SU-DHL-6 (cell line): ENCODE results near the gene KLHL7.
A peak's percentile ranks its signal among the peaks of the same experiment; 100 is the strongest.

ENCODE experiments used
- H2AFZ ChIP-seq: fragments of 200-600 bp; sonication (generic); 2 replicates; pipeline ENCODE4 v1.6.1; 2014; ENCODE audit warnings: low read depth, mild to moderate bottlenecking, moderate library complexity, mixed read lengths, antibody characterized with exemption, low read length; ENCODE audit not compliant: severe bottlenecking
- H3F3A ChIP-seq: fragments of 200-600 bp; shearing (Covaris generic); 2 replicates; pipeline ENCODE4 v1.6.0; 2016; ENCODE audit warnings: antibody characterized with exemption, mild to moderate bottlenecking; ENCODE audit not compliant: insufficient read depth
- H3K27ac ChIP-seq: fragments of 200-600 bp; sonication (generic); 2 replicates; pipeline ENCODE4 v1.5.1; 2016; ENCODE audit warnings: low read depth, mild to moderate bottlenecking, low read length, moderate library complexity, mixed read lengths
- H3K27me3 ChIP-seq: fragments of 200-600 bp; sonication (generic), shearing (Covaris generic); 2 replicates; pipeline ENCODE4 v1.6.0; 2014; ENCODE audit warnings: mild to moderate bottlenecking, low read length
- H3K36me3 ChIP-seq: fragments of 200-600 bp; sonication (generic); 2 replicates; pipeline ENCODE4 v1.6.1; 2014; ENCODE audit warnings: mild to moderate bottlenecking, low read length, mixed read lengths
- H3K4me2 ChIP-seq: fragments of 300-600, 200-600 bp; shearing (Covaris generic), sonication (generic); 2 replicates; pipeline ENCODE4 v1.6.0; 2014; ENCODE audit warnings: low read length, low read depth, mild to moderate bottlenecking; ENCODE audit not compliant: poor library complexity, severe bottlenecking
- H3K4me3 ChIP-seq: fragments of 200-600 bp; sonication (generic); 2 replicates; pipeline ENCODE4 v1.5.1; 2014; ENCODE audit warnings: antibody characterized with exemption, low read length, mild to moderate bottlenecking, mixed read lengths; ENCODE audit not compliant: insufficient read depth, poor library complexity, severe bottlenecking
- H3K79me2 ChIP-seq: fragments of 200-600 bp; sonication (generic); 2 replicates; pipeline ENCODE4 v1.6.1; 2014; ENCODE audit warnings: mild to moderate bottlenecking, low read length, moderate library complexity; ENCODE audit not compliant: insufficient read depth
- H3K9ac ChIP-seq: fragments of 200-600 bp; sonication (generic); 2 replicates; pipeline ENCODE4 v1.7.0; 2014; ENCODE audit warnings: mild to moderate bottlenecking, low read length
- H3K9me2 ChIP-seq: fragments of 200-600 bp; sonication (generic); replicated peaks from 2 replicates; pipeline ENCODE4 v1.6.1; 2014; ENCODE audit warnings: low read length; ENCODE audit not compliant: insufficient read depth
- H3K9me3 ChIP-seq: fragments of 200-600 bp; sonication (generic); 2 replicates; pipeline ENCODE4 v1.6.1; 2014; ENCODE audit warnings: low read length, mixed read lengths; ENCODE audit not compliant: insufficient read depth
- H4K20me1 ChIP-seq: fragments of 200-600 bp; sonication (generic); 2 replicates; pipeline ENCODE4 v1.6.1; 2014; ENCODE audit warnings: low read depth, mild to moderate bottlenecking, antibody characterized with exemption, low read length, moderate library complexity, mixed read lengths
- EZH2phosphoT487 ChIP-seq: fragments of 200-600 bp; sonication (generic), shearing (Covaris generic); conservative IDR thresholded peaks from 2 replicates; pipeline ENCODE4 v1.6.1; 2018; ENCODE audit warnings: mild to moderate bottlenecking, antibody characterized with exemption, low read length, moderate library complexity, mixed read lengths
- TF ChIP-seq, protein P1 (sequence below): fragments of 200-600 bp; sonication (generic); IDR thresholded peaks from one replicate; pipeline ENCODE4 v1.5.1; 2017; ENCODE audit warnings: antibody characterized with exemption, mild to moderate bottlenecking, low read length, moderate library complexity; ENCODE audit not compliant: insufficient read depth, poor library complexity, severe bottlenecking

KLHL7 gene

GRCh38 chr7:23184291-23184690, 78.7 kb downstream of the KLHL7 start:
- Histone ChIP-seq H3K36me3 (peaks cover 39% of the 10 kb centered on the region), H4K20me1 (peaks cover 16% of the 10 kb centered on the region), H3K9me3 (no peaks in the 10 kb centered on the region)

GRCh38 chr7:23184709-23185359, 79.2 kb downstream of the KLHL7 start:
- Histone ChIP-seq H3F3A (peaks cover 9% of the 10 kb centered on the region), H3K9ac (no peak overlapping the region), H3K4me3 (no peak overlapping the region), H3K4me2 (peak overlapping the region; percentile 58), H4K20me1 (peaks cover 16% of the 10 kb centered on the region), H3K36me3 (peaks cover 40% of the 10 kb centered on the region), H3K9me3 (no peaks in the 10 kb centered on the region), H3K79me2 (peaks cover 75% of the 10 kb centered on the region), H3K27me3 (no peaks in the 10 kb centered on the region), H3K27ac (no peak overlapping the region), H2AFZ (no peak overlapping the region), H3K9me2 (no peaks in the 10 kb centered on the region)
- TF ChIP-seq, protein P1, sequence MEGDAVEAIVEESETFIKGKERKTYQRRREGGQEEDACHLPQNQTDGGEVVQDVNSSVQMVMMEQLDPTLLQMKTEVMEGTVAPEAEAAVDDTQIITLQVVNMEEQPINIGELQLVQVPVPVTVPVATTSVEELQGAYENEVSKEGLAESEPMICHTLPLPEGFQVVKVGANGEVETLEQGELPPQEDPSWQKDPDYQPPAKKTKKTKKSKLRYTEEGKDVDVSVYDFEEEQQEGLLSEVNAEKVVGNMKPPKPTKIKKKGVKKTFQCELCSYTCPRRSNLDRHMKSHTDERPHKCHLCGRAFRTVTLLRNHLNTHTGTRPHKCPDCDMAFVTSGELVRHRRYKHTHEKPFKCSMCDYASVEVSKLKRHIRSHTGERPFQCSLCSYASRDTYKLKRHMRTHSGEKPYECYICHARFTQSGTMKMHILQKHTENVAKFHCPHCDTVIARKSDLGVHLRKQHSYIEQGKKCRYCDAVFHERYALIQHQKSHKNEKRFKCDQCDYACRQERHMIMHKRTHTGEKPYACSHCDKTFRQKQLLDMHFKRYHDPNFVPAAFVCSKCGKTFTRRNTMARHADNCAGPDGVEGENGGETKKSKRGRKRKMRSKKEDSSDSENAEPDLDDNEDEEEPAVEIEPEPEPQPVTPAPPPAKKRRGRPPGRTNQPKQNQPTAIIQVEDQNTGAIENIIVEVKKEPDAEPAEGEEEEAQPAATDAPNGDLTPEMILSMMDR: no peak
- no peak for TF ChIP-seq EZH2phosphoT487

More at GRCh38 chr7:23184291-23184690, 78.7 kb downstream of the KLHL7 start:
- H3K27ac ChIP-seq: peak overlapping the region; percentile 11; the same call in 1 of the 2 replicates
- peak overlapping the region; percentile 88 for H3K4me3 ChIP-seq
- H3K4me2 ChIP-seq: peak overlapping the region; percentile 58
- H3K9ac ChIP-seq: peak overlapping the region; percentile 89
- no peak overlapping the region for H2AFZ ChIP-seq
- no peaks in the 10 kb centered on the region for H3K27me3 ChIP-seq
- peaks cover 9% of the 10 kb centered on the region for H3F3A ChIP-seq
- peaks cover 73% of the 10 kb centered on the region for H3K79me2 ChIP-seq
- TF ChIP-seq EZH2phosphoT487: no peak
- TF ChIP-seq, protein P1: no peak
- H3K9me2 ChIP-seq: no peaks in the 10 kb centered on the region

- H4K20me1 ChIP-seq: peaks cover 16% of the 10 kb centered on the region
- no peak overlapping the region for H3K9ac ChIP-seq
- H3K27ac ChIP-seq: no peak overlapping the region
- H3K4me2 ChIP-seq: no peak overlapping the region
- no peaks in the 10 kb centered on the region for H3K9me2 ChIP-seq
- peaks cover 78% of the 10 kb centered on the region for H3K79me2 ChIP-seq
- H3K9me3 ChIP-seq: no peaks in the 10 kb centered on the region
- TF ChIP-seq, protein P1: no peak
- no peak for TF ChIP-seq EZH2phosphoT487
- H3K36me3 ChIP-seq: peaks cover 47% of the 10 kb centered on the region
- peaks cover 9% of the 10 kb centered on the region for H3F3A ChIP-seq
- no peaks in the 10 kb centered on the region for H3K27me3 ChIP-seq
- H3K4me3 ChIP-seq: no peak overlapping the region
- no peak overlapping the region for H2AFZ ChIP-seq
Measured at GRCh38 chr7:23185980-23186379, 80.4 kb downstream of the KLHL7 start.
